Measurements from ENCODE around the gene KIAA0753. TPM values are rescaled to one million over a fixed set of nuclear protein-coding genes. Genes with fewer than 3 reads are reported as not detected.

KIAA0753 gene
- total RNA-seq, 1 donor from 2014 or later: 14.5 TPM

GRCh38 chr17:6572972-6573370, 67.5 kb downstream of the KIAA0753 start:
- H3K27me3 Mint-ChIP-seq (ENCODE audit: low read depth): no peaks in the 10 kb centered on the region
- H3K36me3 Mint-ChIP-seq (ENCODE audit: low read depth): peaks cover 14% of the 10 kb centered on the region
- DNase-seq (ENCODE audit: low spot score): no peak
- H3K4me3 Mint-ChIP-seq (ENCODE audit: unreplicated experiment): no peak overlapping the region
- TF ChIP-seq CTCF (IDR thresholded peaks at IDR 0.05): no peak
- no peak overlapping the region for H3K27ac Mint-ChIP-seq (ENCODE audit: unreplicated experiment)
- H3K9me3 Mint-ChIP-seq (ENCODE audit: low read depth): no peaks in the 10 kb centered on the region
- H3K4me1 Mint-ChIP-seq (ENCODE audit: low read depth): peaks cover 17% of the 10 kb centered on the region

- no peak overlapping the region for H3K27ac Mint-ChIP-seq (ENCODE audit: unreplicated experiment)
Observed at GRCh38 chr17:6571452-6571781, 69.1 kb downstream of the KIAA0753 start.

GRCh38 chr17:6570731-6571451, 69.6 kb downstream of the KIAA0753 start:
- no peak overlapping the region for H3K4me3 Mint-ChIP-seq (ENCODE audit: unreplicated experiment)
- H3K9me3 Mint-ChIP-seq (ENCODE audit: low read depth): no peaks in the 10 kb centered on the region
- no peak overlapping the region for H3K27ac Mint-ChIP-seq (ENCODE audit: unreplicated experiment)
- DNase-seq (ENCODE audit: low spot score): no peak
- no peaks in the 10 kb centered on the region for H3K27me3 Mint-ChIP-seq (ENCODE audit: low read depth)
- peaks cover 26% of the 10 kb centered on the region for H3K4me1 Mint-ChIP-seq (ENCODE audit: low read depth)
- no peak for TF ChIP-seq CTCF (IDR thresholded peaks at IDR 0.05)
- H3K36me3 Mint-ChIP-seq (ENCODE audit: low read depth): peaks cover 2% of the 10 kb centered on the region

More at GRCh38 chr17:6571452-6571781, 69.1 kb downstream of the KIAA0753 start:
- TF ChIP-seq CTCF (IDR thresholded peaks at IDR 0.05): no peak
- Mint-ChIP-seq H3K4me1 (ENCODE audit: low read depth) (peaks cover 26% of the 10 kb centered on the region), H3K36me3 (ENCODE audit: low read depth) (peaks cover 2% of the 10 kb centered on the region), H3K27me3 (ENCODE audit: low read depth) (no peaks in the 10 kb centered on the region), H3K4me3 (ENCODE audit: unreplicated experiment) (no peak overlapping the region), H3K9me3 (ENCODE audit: low read depth) (no peaks in the 10 kb centered on the region)
- no peak for DNase-seq (ENCODE audit: low spot score)

GRCh38 chr17:6569370-6570285, 70.9 kb downstream of the KIAA0753 start:
- TF ChIP-seq CTCF (IDR thresholded peaks at IDR 0.05): no peak
- Mint-ChIP-seq H3K4me3 (ENCODE audit: unreplicated experiment) (no peak overlapping the region), H3K9me3 (ENCODE audit: low read depth) (no peaks in the 10 kb centered on the region), H3K36me3 (ENCODE audit: low read depth) (no peaks in the 10 kb centered on the region), H3K4me1 (ENCODE audit: low read depth) (peaks cover 15% of the 10 kb centered on the region), H3K27ac (ENCODE audit: unreplicated experiment) (no peak overlapping the region), H3K27me3 (ENCODE audit: low read depth) (no peaks in the 10 kb centered on the region)
- DNase-seq (ENCODE audit: low spot score): no peak

- Mint-ChIP-seq H3K9me3 (ENCODE audit: low read depth) (no peaks in the 10 kb centered on the region), H3K4me1 (ENCODE audit: low read depth) (peaks cover 15% of the 10 kb centered on the region), H3K36me3 (ENCODE audit: low read depth) (peaks cover 2% of the 10 kb centered on the region), H3K27me3 (ENCODE audit: low read depth) (no peaks in the 10 kb centered on the region), H3K27ac (ENCODE audit: unreplicated experiment) (peak overlapping the region; percentile 70), H3K4me3 (ENCODE audit: unreplicated experiment) (no peak overlapping the region)
- DNase-seq (ENCODE audit: low spot score): no peak
- no peak for TF ChIP-seq CTCF (IDR thresholded peaks at IDR 0.05)
Observed at GRCh38 chr17:6568184-6568758, 72.2 kb downstream of the KIAA0753 start.
